ENCODE measurements around the gene LIM2. TPM values are rescaled to one million over a fixed set of nuclear protein-coding genes. Genes with fewer than 3 reads are reported as not detected.

LIM2 gene
- total RNA-seq, 1 experiment from 2014 or later = not detected

Other genes with a start within 250 kb of the LIM2 start
- gene SIGLEC7, start 245.7 kb downstream of the LIM2 start, total RNA-seq (2014; rRNA removed; shearing (Covaris generic)) = not detected in 2 replicates
- gene CD33, start 162.9 kb downstream of the LIM2 start, total RNA-seq (2014; rRNA removed; shearing (Covaris generic)) = 0.35 and 0.89 TPM in 2 replicates
- not detected in 2 replicates for gene SIGLECL1, start 136.9 kb downstream of the LIM2 start, total RNA-seq (2014; rRNA removed; shearing (Covaris generic))
- gene IGLON5, start 76.3 kb downstream of the LIM2 start, total RNA-seq (2014; rRNA removed; shearing (Covaris generic)) = not detected in 2 replicates
- gene VSIG10L, start 45.8 kb downstream of the LIM2 start, total RNA-seq (2014; rRNA removed; shearing (Covaris generic)) = 0.10 and 0.28 TPM in 2 replicates
- gene ETFB, start 21.6 kb downstream of the LIM2 start, total RNA-seq (2014; rRNA removed; shearing (Covaris generic)) = 14.3 and 18.6 TPM in 2 replicates
- not detected in 2 replicates for gene CLDND2, start 19.0 kb downstream of the LIM2 start, total RNA-seq (2014; rRNA removed; shearing (Covaris generic))
- not detected in 2 replicates for gene NKG7, start 15.3 kb downstream of the LIM2 start, total RNA-seq (2014; rRNA removed; shearing (Covaris generic))
- gene C19orf84, start 2.6 kb upstream of the LIM2 start, total RNA-seq (2014; rRNA removed; shearing (Covaris generic)) = not detected in 2 replicates
- gene SIGLEC10, start 29.7 kb upstream of the LIM2 start, total RNA-seq (2014; rRNA removed; shearing (Covaris generic)) = not detected in 2 replicates
- not detected in 2 replicates for gene SIGLEC8, start 70.5 kb upstream of the LIM2 start, total RNA-seq (2014; rRNA removed; shearing (Covaris generic))
- not detected in 2 replicates for gene CEACAM18, start 90.6 kb upstream of the LIM2 start, total RNA-seq (2014; rRNA removed; shearing (Covaris generic))
- gene SIGLEC12, start 113.8 kb upstream of the LIM2 start, total RNA-seq (2014; rRNA removed; shearing (Covaris generic)) = not detected in 2 replicates
- not detected in 2 replicates for gene SIGLEC6, start 143.7 kb upstream of the LIM2 start, total RNA-seq (2014; rRNA removed; shearing (Covaris generic))
- 4.4 and 4.7 TPM in 2 replicates for gene ZNF175, start 183.3 kb upstream of the LIM2 start, total RNA-seq (2014; rRNA removed; shearing (Covaris generic))
- gene SIGLEC5, start 242.4 kb upstream of the LIM2 start, total RNA-seq (2014; rRNA removed; shearing (Covaris generic)) = not detected in 2 replicates